Measurements from ENCODE around the gene DSCAM. TPM values are rescaled to one million over a fixed set of nuclear protein-coding genes. Genes with fewer than 3 reads are reported as not detected.

Gene DSCAM
- total RNA-seq, 1 experiment from 2014 or later, result 0.33 TPM

GRCh38 chr21:40616377-40616704, 230.6 kb downstream of the DSCAM start:
- TF ChIP-seq CTCF (IDR thresholded peaks at IDR 0.05; ENCODE audit: unreplicated experiment), result no peak
- H3K4me1 Mint-ChIP-seq (ENCODE audit: insufficient read depth, unreplicated experiment), result no peaks in the 10 kb centered on the region
- no peaks in the 10 kb centered on the region for H3K36me3 Mint-ChIP-seq (ENCODE audit: insufficient read depth, unreplicated experiment)
- H3K4me3 Mint-ChIP-seq (ENCODE audit: unreplicated experiment), result no peak overlapping the region
- no peaks in the 10 kb centered on the region for H3K27me3 Mint-ChIP-seq (ENCODE audit: insufficient read depth, unreplicated experiment)
- H3K27ac Mint-ChIP-seq (ENCODE audit: low read depth, unreplicated experiment), result no peak overlapping the region
- ChIA-PET POLR2A (interaction anchor here (1.2 kb wide), 1 partner anchor 11 kb away, joined by 4 read pairs; no protein-coding TSS in a partner anchor), CTCF (interaction anchor here (1.5 kb wide), 1 partner anchor 452 kb away, joined by 4 read pairs; no protein-coding TSS in a partner anchor)
- BruUV-seq (replicated peaks), result no TSS peak
- no peak for DNase-seq (ENCODE audit: unreplicated experiment)
- peaks cover 14% of the 10 kb centered on the region for H3K9me3 Mint-ChIP-seq (ENCODE audit: unreplicated experiment)
- intact Hi-C loops (cut with micrococcal nuclease), result no loop called here

GRCh38 chr21:40615505-40616376, 231.2 kb downstream of the DSCAM start:
- TF ChIP-seq CTCF (IDR thresholded peaks at IDR 0.05; ENCODE audit: unreplicated experiment), result no peak
- H3K36me3 Mint-ChIP-seq (ENCODE audit: insufficient read depth, unreplicated experiment), result no peaks in the 10 kb centered on the region
- H3K27ac Mint-ChIP-seq (ENCODE audit: low read depth, unreplicated experiment), result no peak overlapping the region
- no peak overlapping the region for H3K4me3 Mint-ChIP-seq (ENCODE audit: unreplicated experiment)
- H3K4me1 Mint-ChIP-seq (ENCODE audit: insufficient read depth, unreplicated experiment), result no peaks in the 10 kb centered on the region
- BruUV-seq (replicated peaks), result no TSS peak
- H3K9me3 Mint-ChIP-seq (ENCODE audit: unreplicated experiment), result peaks cover 8% of the 10 kb centered on the region
- POLR2A ChIA-PET, result interaction anchor here (1.2 kb wide), 1 partner anchor 11 kb away, joined by 4 read pairs; no protein-coding TSS in a partner anchor
- no peaks in the 10 kb centered on the region for H3K27me3 Mint-ChIP-seq (ENCODE audit: insufficient read depth, unreplicated experiment)
- no peak for DNase-seq (ENCODE audit: unreplicated experiment)
- intact Hi-C loops (cut with micrococcal nuclease), result no loop called here
- CTCF ChIA-PET, result interaction anchor here (0.7 to 1.5 kb wide), 3 partner anchors 154 to 478 kb away, joined by 3 to 4 read pairs (median 4); no protein-coding TSS in a partner anchor

GRCh38 chr21:40613546-40614030, 233.4 kb downstream of the DSCAM start:
- Mint-ChIP-seq H3K9me3 (ENCODE audit: unreplicated experiment) (no peaks in the 10 kb centered on the region), H3K27ac (ENCODE audit: low read depth, unreplicated experiment) (no peak overlapping the region), H3K27me3 (ENCODE audit: insufficient read depth, unreplicated experiment) (no peaks in the 10 kb centered on the region), H3K4me3 (ENCODE audit: unreplicated experiment) (no peak overlapping the region), H3K36me3 (ENCODE audit: insufficient read depth, unreplicated experiment) (no peaks in the 10 kb centered on the region), H3K4me1 (ENCODE audit: insufficient read depth, unreplicated experiment) (no peaks in the 10 kb centered on the region)
- BruUV-seq (replicated peaks), result no TSS peak
- POLR2A ChIA-PET, result no interaction called here
- TF ChIP-seq CTCF (IDR thresholded peaks at IDR 0.05; ENCODE audit: unreplicated experiment), result no peak
- intact Hi-C loops (cut with micrococcal nuclease), result no loop called here
- no peak for DNase-seq (ENCODE audit: unreplicated experiment)
- CTCF ChIA-PET, result no interaction called here

GRCh38 chr21:40610345-40610744, 236.6 kb downstream of the DSCAM start:
- intact Hi-C loops (cut with micrococcal nuclease), result no loop called here
- H3K27me3 Mint-ChIP-seq (ENCODE audit: insufficient read depth, unreplicated experiment), result no peaks in the 10 kb centered on the region

More at GRCh38 chr21:40610345-40610744, 236.6 kb downstream of the DSCAM start:
- Mint-ChIP-seq H3K27ac (ENCODE audit: low read depth, unreplicated experiment) (no peak overlapping the region), H3K4me3 (ENCODE audit: unreplicated experiment) (no peak overlapping the region), H3K36me3 (ENCODE audit: insufficient read depth, unreplicated experiment) (no peaks in the 10 kb centered on the region), H3K4me1 (ENCODE audit: insufficient read depth, unreplicated experiment) (no peaks in the 10 kb centered on the region), H3K9me3 (ENCODE audit: unreplicated experiment) (peaks cover 14% of the 10 kb centered on the region)
- ChIA-PET CTCF (no interaction called here), POLR2A (no interaction called here)
- no TSS peak for BruUV-seq (replicated peaks)
- TF ChIP-seq CTCF (IDR thresholded peaks at IDR 0.05; ENCODE audit: unreplicated experiment), result no peak
- DNase-seq (ENCODE audit: unreplicated experiment), result no peak

All from MCF 10A (cell line).